Endothelial cell of umbilical vein (primary cell): Measurements from ENCODE around the gene PSMB7. TPM values are rescaled to one million over a fixed set of nuclear protein-coding genes. Genes with fewer than 3 reads are reported as not detected.

Experiments
- BruUV-seq: library from RNA; stranded (reverse); fragments of 400-500 nt; replicated peaks from 2 replicates; lab custom pipeline; 2021; lab: Mats Ljungman, UMichigan
- CTCF ChIA-PET: fragments of 300-600, 350-600 bp; sonication (Branson Sonifier 250); formaldehyde crosslinking; loops from one replicate; lab custom pipeline; 2021; ENCODE audit warnings: antibody characterized with exemption, inconsistent platforms; lab: Charles Lee
- POLR2A ChIA-PET: fragments of 300-600, 350-600 bp; sonication (Branson Sonifier 250); formaldehyde crosslinking; loops from one replicate; lab custom pipeline; 2021; ENCODE audit warnings: antibody characterized with exemption, inconsistent platforms; lab: Charles Lee
- DNase-seq: peaks from one replicate; pipeline ENCODE4 v3.0.0-alpha.2; 2011; ENCODE audit warnings: low read depth, low spot score
- FAIRE-seq: peaks from 2 replicates; lab custom pipeline; 2011; peaks lifted over from hg19 to GRCh38; lab: Jason Lieb, UNC
- H2AFZ ChIP-seq: 2 replicates; pipeline ENCODE4 v1.6.0; 2012; ENCODE audit warnings: low read depth, low read length, control low read depth, inconsistent platforms
- H3K27ac ChIP-seq: 2 replicates; pipeline ENCODE4 v1.5.1; 2011; ENCODE audit warnings: low read depth, mild to moderate bottlenecking, control low read depth, low read length, moderate library complexity; ENCODE audit not compliant: insufficient read depth
- H3K27me3 ChIP-seq, 2 experiments: 2 replicates each; pipeline versions ENCODE4 v1.6.0 to v1.6.1; 2011; ENCODE audit warnings: low read length in 2 of 2, mixed read lengths in 1 of 2; ENCODE audit not compliant: control insufficient read depth in 2 of 2, insufficient read depth in 2 of 2
- H3K36me3 ChIP-seq, 2 experiments: 2 replicates in 1 of 2; 3 replicates in 1 of 2; pipeline ENCODE4 v1.5.1; 2011; ENCODE audit warnings: low read length in 2 of 2, mild to moderate bottlenecking in 1 of 2, moderate library complexity in 1 of 2; ENCODE audit not compliant: control insufficient read depth in 2 of 2, insufficient read depth in 2 of 2; ENCODE audit errors: extremely low read depth in 1 of 2
- H3K4me1 ChIP-seq: 3 replicates; pipeline ENCODE4 v1.5.1; 2011; ENCODE audit warnings: mild to moderate bottlenecking, low read length; ENCODE audit not compliant: control insufficient read depth, insufficient read depth; ENCODE audit errors: extremely low read depth
- H3K4me2 ChIP-seq: 2 replicates; pipeline ENCODE4 v1.6.1; 2011; ENCODE audit warnings: low read length, control low read depth, mixed read lengths; ENCODE audit not compliant: insufficient read depth
- H3K4me3 ChIP-seq, 3 experiments: fragments of 200-600 bp in 1 of 3; sonication (generic), shearing (Covaris generic) in 1 of 3; replicated peaks in 1 of 3; 2 replicates each; pipeline ENCODE4 v1.5.1; 2011 to 2016; ENCODE audit warnings: control low read depth in 3 of 3, low read length in 3 of 3, mild to moderate bottlenecking in 2 of 3, inconsistent platforms in 1 of 3, low read depth in 1 of 3, moderate library complexity in 1 of 3; ENCODE audit not compliant: insufficient read depth in 1 of 3
- H3K79me2 ChIP-seq: 2 replicates; pipeline ENCODE4 v1.6.0; 2012; ENCODE audit warnings: low read length, inconsistent platforms; ENCODE audit not compliant: control insufficient read depth, insufficient read depth
- H3K9ac ChIP-seq: replicated peaks from 2 replicates; pipeline ENCODE3; 2011; ENCODE audit warnings: low read length, control low read depth; ENCODE audit not compliant: insufficient read depth; ENCODE audit errors: extremely low read depth
- H3K9me1 ChIP-seq: replicated peaks from 3 replicates; pipeline ENCODE4 v1.6.0; 2011; ENCODE audit warnings: mild to moderate bottlenecking, low read length; ENCODE audit not compliant: control insufficient read depth, insufficient read depth; ENCODE audit errors: extremely low read depth
- H3K9me3 ChIP-seq: replicated peaks from 2 replicates; pipeline ENCODE4 v1.5.1; 2012; ENCODE audit warnings: low read length, inconsistent platforms; ENCODE audit not compliant: control insufficient read depth, insufficient read depth
- H4K20me1 ChIP-seq: replicated peaks from 2 replicates; pipeline ENCODE3; 2011; ENCODE audit warnings: mild to moderate bottlenecking, low read length; ENCODE audit not compliant: control insufficient read depth, insufficient read depth; ENCODE audit errors: extremely low read depth
- CTCF ChIP-seq, 2 donors: IDR thresholded peaks; 1 replicate in 1 of 2; 2 replicates in 1 of 2; pipeline ENCODE4 v1.5.1; 2011; ENCODE audit warnings: low read length in 2 of 2, mild to moderate bottlenecking in 2 of 2, moderate library complexity in 2 of 2, control low read depth in 1 of 2, inconsistent platforms in 1 of 2, low read depth in 1 of 2; ENCODE audit not compliant: insufficient read depth in 1 of 2; ENCODE audit errors: extremely low read depth in 1 of 2
- EZH2 ChIP-seq: IDR thresholded peaks from 2 replicates; pipeline ENCODE4 v1.6.1; 2012; ENCODE audit warnings: borderline replicate concordance, low read depth, mild to moderate bottlenecking, moderate library complexity, low read length, inconsistent platforms; ENCODE audit not compliant: severe bottlenecking
- FOS ChIP-seq: IDR thresholded peaks from 2 replicates; pipeline ENCODE4 v1.6.1; 2011; ENCODE audit warnings: mild to moderate bottlenecking, low read length, moderate library complexity, borderline replicate concordance; ENCODE audit not compliant: insufficient read depth
- GATA2 ChIP-seq: IDR thresholded peaks from 2 replicates; pipeline ENCODE4 v1.7.0; 2011; ENCODE audit warnings: low read depth, mild to moderate bottlenecking, moderate library complexity, mixed read lengths, low read length; ENCODE audit not compliant: insufficient read length, insufficient read depth
- JUN ChIP-seq: IDR thresholded peaks from 2 replicates; pipeline ENCODE4 v1.6.1; 2011; ENCODE audit warnings: borderline replicate concordance, low read depth; ENCODE audit not compliant: insufficient read length, insufficient read depth
- MAX ChIP-seq: IDR thresholded peaks from 2 replicates; pipeline ENCODE4 v1.6.1; 2011; ENCODE audit not compliant: insufficient read depth, insufficient read length
- MYC ChIP-seq: IDR thresholded peaks from one replicate; pipeline ENCODE4 v1.6.1; 2011; ENCODE audit warnings: mild to moderate bottlenecking, low read depth, low read length
- POLR2A ChIP-seq: IDR thresholded peaks from 2 replicates; pipeline ENCODE4 v1.6.1; 2012; ENCODE audit warnings: low read depth, mild to moderate bottlenecking, control low read depth, low read length
- POLR2AphosphoS5 ChIP-seq: IDR thresholded peaks from 2 replicates; pipeline ENCODE4 v1.6.1; 2012; ENCODE audit warnings: low read depth, mild to moderate bottlenecking, control low read depth, low read length, moderate library complexity; ENCODE audit not compliant: insufficient read depth
- dilution Hi-C: fragments of 300-500 bp; cut with MboI; formaldehyde crosslinking; loops from one replicate; pipeline ENCODE4 v1.15.0; 2019; ENCODE audit warnings: low sequenced_read_pairs; ENCODE audit not compliant: extremely low pct_ligation_motif_present
- intact Hi-C: fragments of 100-400 bp; cut with micrococcal nuclease; formaldehyde crosslinking; loops from one replicate; pipeline ENCODE4 v1.10.0; 2022
- polyA plus RNA-seq, 4 experiments: library from polyadenylated mRNA; depleted of rRNA in 3 of 4; stranded (reverse) in 3 of 4; unstranded in 1 of 4; fragments of >200 nt; gene quantifications; 2 replicates each; pipeline versions ENCODE4 v1.2.1 to v1.2.3, GENCODE V29; 2011 to 2012; ENCODE audit warnings: missing spikeins in 1 of 4
- total RNA-seq: library from RNA; stranded (reverse); gene quantifications from 2 replicates; pipeline ENCODE4 v1.2.3, GENCODE V29; 2021

PSMB7 gene
- total and polyA plus RNA-seq, 2 donors (not counting 3 experiments of a cell fraction or from before 2014, with no cell fraction given): 227 to 366 TPM

GRCh38 chr9:124309667-124310084 is 105.6 kb downstream of the PSMB7 start:
- Histone ChIP-seq H3K27me3 (no peaks in the 10 kb centered on the region), H3K9ac (peak overlapping the region; percentile 45), H3K79me2 (peaks cover 44% of the 10 kb centered on the region), H3K27ac (peak overlapping the region; percentile 84), H3K9me1 (no peaks in the 10 kb centered on the region), H3K9me3 (no peaks in the 10 kb centered on the region), H3K4me1 (peaks cover 31% of the 10 kb centered on the region), H3K36me3 (peaks cover 4 to 23% of the 10 kb centered on the region in 2 experiments), H3K4me3 (no peak overlapping the region), H2AFZ (no peak overlapping the region), H4K20me1 (no peaks in the 10 kb centered on the region), H3K4me2 (no peak overlapping the region)
- TF ChIP-seq GATA2 (peak; percentile 11), CTCF (IDR thresholded peaks at IDR 0.05; ENCODE audit: extremely low read depth in 1 of 2, insufficient read depth in 1 of 2, low read depth in 1 of 2, low read length in 2 of 2) (no peak), POLR2AphosphoS5 (peak; percentile 97), JUN (peak; percentile 98), MYC (peak; percentile 44), MAX (peak; percentile 14), EZH2 (no peak), FOS (peak; percentile 99), POLR2A (no peak)
- FAIRE-seq (peak; percentile 99), DNase-seq (peak; percentile 97)
- ChIA-PET POLR2A (no interaction called here), CTCF (interaction anchor here (1.5 to 1.9 kb wide), 3 partner anchors 12 to 183 kb away, joined by 3 to 10 read pairs (median 8); no protein-coding TSS in a partner anchor)
- intact Hi-C loops: loop anchor here (1.0 to 2.0 kb wide), 5 partner anchors 12 to 177 kb away; no protein-coding TSS in a partner anchor
- dilution Hi-C loops: loop anchor here (25.0 kb wide), 1 partner anchor 97 kb away; no protein-coding TSS in a partner anchor
- BruUV-seq: no TSS peak
